HG03558 (cell line): ENCODE data around the gene GALK1.

Source experiments
- ATAC-seq: cut with Tn5 transposase; IDR thresholded peaks from one replicate; pipeline ENCODE4 v1.9.1; 2021; ENCODE audit warnings: moderate number of reproducible peaks; ENCODE audit not compliant: unreplicated experiment; ENCODE audit errors: extremely low read depth

The GALK1 gene

DNA sequence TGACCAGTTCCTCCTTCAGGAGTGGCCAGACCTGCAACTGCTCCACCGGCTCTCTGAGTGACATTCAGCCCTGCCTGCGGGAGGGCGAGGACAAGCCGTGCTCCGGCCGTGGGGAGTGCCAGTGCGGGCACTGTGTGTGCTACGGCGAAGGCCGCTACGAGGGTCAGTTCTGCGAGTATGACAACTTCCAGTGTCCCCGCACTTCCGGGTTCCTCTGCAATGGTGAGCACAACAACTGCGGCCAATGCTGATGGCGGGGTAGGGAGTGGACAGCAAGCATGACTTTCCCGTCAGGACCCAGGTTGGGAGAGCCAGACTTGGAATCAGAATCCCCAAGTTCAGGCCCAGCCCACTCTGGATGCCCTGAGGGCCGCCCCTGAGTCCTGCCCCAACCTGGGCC is 31.5 kb downstream of the GALK1 start:
- no peak for ATAC-seq

DNA sequence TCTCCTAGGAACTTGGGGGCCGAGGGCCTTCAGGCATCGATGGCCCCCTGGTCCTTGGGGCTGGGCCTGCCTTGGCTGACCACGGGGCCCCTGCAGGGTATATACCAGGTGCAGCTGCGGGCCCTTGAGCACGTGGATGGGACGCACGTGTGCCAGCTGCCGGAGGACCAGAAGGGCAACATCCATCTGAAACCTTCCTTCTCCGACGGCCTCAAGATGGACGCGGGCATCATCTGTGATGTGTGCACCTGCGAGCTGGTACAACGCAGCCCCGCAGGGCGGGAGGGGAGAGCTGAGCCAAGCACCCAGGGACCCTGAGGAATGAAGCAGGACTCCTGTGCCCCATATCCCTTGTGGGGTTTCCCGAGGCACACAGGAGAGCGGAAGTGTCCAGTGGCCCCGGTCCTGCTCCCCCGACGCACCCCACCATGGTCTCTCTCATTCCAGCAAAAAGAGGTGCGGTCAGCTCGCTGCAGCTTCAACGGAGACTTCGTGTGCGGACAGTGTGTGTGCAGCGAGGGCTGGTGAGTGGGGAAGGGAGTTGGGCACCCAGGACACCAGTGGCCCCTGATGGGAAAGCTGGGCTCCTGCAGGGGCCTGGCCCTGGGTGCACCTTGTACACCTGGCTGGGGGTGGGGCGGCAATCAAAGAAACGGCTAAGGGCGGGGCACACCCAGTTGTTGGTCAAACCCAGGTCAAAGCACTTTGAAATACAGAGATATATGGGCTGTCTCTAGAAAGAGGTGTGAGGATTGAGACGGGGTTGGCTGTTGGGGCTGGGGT is 33.1 kb downstream of the GALK1 start:
- no peak for ATAC-seq

DNA sequence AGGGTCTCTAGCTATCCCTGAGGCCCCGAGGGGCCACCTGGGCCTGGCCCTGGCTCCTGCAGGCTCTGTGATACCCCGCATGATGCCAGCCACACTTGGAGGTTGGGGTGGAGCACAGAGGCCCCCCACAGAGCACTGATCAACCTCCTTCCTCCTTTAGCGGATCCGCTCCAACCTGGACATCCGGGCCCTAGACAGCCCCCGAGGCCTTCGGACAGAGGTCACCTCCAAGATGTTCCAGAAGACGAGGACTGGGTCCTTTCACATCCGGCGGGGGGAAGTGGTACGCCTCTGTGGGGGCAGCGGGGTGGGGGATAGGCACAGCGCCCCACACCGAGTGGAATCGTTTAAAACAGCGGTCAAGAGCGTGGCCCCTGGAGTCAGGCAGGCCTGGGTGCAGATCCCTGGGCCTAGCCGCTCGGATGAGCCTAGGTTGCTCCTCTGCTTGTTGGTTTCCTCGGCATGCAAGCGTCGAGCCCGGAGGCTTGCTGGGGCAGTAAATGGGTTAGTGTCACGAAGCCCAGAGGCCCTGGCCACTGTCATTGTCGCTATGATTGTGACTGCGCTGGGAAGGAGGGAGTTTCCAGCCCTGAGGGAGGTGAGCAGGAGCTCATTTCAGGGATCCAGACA is 33.8 kb downstream of the GALK1 start:
- ATAC-seq, result no peak

DNA sequence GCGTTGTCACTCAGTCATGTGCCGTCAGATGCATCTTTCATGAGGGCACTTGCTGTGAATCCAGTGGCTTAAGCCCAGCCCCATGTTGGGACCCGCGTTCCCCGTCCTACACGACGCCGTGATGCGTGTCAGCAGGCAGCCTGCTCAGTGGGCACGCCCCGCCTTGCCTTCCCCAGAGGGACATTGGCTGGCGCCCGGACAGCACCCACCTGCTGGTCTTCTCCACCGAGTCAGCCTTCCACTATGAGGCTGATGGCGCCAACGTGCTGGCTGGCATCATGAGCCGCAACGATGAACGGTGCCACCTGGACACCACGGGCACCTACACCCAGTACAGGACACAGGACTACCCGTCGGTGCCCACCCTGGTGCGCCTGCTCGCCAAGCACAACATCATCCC is 34.9 kb downstream of the GALK1 start:
- ATAC-seq, result no peak

DNA sequence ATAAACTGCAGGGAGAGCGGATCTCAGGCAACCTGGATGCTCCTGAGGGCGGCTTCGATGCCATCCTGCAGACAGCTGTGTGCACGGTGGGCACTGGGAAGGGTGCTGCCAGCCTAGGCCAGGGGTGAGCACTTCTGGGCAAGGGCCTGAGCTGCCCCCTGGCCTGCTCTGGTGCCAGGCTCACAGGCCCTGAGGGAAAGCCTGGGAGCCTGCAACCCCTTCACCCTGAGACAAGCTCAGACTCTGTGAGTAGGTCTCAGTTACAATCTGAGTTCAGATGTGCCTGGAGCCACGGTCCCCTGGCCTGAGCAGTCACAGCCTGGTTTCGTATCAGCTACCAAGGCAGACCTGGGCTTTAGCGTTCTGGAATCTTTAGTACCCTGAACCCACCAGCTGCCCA is 35.6 kb downstream of the GALK1 start:
- no peak for ATAC-seq

DNA sequence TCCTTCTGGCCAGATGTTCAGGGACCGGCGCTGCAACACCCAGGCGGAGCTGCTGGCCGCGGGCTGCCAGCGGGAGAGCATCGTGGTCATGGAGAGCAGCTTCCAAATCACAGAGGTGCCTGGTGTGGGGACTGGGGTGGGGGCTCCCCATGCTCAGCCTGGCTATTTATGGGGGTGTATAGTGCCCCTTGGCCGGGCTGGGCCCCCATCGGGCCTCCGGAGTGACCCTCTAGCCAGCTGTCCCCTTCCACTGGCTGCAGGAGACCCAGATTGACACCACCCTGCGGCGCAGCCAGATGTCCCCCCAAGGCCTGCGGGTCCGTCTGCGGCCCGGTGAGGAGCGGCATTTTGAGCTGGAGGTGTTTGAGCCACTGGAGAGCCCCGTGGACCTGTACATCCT is 37.6 kb downstream of the GALK1 start:
- no peak for ATAC-seq

DNA sequence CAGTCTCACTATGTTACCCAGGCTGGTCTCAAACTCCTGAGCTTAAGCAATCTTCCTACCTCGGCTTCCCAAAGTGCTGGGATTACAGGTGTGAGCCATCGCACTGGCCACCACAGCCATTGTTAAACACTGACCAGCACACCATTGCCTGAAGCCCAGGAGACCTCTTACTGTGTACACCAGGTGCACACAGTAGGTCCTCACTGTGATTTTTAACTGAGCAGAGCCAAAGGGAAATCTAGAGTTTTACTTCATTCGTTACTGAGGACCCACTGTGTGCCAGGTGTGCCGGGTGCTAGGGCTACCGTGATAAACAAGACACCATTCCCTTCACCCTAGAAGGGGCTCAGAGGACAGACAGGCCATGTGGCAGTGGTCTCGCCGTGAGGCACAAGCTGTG is 39.5 kb downstream of the GALK1 start:
- no peak for ATAC-seq

DNA sequence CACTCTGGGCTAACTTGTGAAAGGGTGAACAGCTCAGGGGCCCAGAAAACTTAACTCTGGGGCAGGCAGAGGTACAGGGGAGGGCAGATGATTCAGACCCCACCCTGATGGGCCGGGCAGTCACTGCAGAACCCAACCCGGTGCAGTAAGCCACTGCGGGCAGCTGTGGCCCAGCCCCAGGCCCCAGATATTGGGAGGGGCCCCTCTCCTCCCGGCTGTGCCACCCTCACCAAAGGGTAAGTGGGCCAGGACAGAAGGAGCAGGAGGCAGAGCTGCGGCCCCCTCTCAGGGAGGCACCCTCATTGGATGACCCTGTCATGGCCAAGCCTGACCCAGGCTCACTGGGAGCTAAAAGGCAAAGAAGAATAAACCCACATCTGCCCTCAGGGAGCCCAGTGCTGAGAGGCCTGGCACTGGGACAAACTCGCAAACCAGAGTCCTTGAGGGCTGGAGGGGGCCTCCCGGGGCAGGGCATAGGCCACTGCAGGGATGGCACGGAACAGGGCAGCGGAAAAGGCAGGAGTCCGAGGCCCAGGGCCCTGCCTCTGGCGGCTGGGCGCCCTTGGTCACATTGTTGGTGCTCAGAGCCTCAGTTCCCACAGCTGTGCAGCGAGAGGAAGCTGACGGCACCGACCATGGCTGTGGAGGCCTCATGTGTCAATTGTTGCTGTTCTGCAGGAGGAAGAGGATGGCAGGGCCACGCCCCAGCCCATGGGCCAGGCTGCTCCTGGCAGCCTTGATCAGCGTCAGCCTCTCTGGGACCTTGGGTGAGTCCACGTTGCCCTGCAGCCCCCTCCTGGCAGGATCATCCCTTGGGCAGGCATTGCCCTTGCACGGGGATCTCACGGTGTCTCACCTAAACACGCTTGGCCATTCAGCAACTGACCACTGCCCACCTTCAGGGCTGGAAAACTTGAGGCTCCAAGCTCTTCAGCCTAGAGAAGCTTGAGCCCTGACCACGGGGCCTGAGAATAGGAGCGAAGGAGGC is 40.7 kb downstream of the GALK1 start:
- ATAC-seq, result no peak

DNA sequence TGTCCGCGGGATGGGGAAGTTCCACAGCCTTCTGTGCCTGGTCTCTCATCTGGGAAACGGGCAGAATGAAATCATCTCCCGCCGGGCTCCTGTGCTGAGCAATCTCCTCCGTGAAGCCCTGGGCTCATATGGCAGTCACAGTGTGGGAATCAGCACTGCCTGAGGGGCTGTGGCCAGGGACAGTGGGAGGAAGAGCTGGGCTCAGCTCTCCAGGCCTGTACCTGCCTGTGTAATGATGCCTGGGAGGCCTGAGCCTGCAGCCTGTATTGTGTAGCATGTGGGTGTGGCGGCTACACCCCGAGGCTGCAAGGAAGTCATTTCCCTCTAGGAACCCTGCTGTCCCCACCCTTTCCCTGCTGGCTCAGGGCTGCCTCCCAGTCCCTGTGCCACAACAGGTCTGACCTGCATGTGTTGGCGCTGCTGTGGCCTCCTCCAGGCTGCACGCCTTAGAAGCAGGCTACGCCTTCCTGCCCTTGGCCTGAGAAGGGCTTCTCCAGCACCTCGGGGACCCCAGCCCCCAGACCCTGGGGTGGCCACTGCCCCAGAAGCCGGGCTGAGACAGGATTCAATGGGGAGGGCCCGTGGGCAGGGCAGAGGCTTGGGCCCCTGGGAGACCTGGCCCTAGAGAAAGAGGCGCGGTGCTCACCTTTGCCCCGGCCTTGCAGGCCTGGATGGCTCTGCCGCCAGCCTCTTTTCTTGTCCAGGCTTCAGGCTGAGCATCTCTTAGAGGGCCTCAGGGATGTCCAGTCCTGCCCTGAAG is 41.6 kb downstream of the GALK1 start:
- no peak for ATAC-seq

DNA sequence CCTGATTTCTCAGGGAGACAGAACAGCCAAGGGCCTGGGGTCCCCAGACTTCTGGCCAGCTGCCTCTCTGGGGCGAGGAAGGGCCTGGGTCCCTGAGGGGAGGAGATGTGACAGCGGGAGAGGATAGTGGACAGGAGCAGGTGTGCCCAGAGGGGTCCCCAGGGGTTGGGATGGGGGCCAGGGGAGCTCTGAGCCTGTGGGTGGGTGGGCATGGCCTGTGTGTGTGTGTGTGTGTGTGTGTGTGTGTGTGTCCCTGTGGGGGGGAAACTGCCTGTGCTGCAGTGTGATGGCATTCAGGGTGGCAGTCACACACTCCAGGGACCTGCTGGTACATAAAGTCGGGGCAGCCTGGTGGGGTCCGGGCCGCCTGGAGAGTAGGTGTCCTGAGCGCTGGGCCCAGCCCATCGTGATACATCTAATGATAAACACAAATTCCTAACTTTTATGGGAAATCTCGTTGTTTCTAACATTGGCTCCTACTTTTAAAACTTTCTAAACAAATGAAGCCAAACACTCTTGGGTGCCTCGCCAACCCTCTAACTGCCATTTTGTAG is 42.4 kb downstream of the GALK1 start:
- no peak for ATAC-seq

DNA sequence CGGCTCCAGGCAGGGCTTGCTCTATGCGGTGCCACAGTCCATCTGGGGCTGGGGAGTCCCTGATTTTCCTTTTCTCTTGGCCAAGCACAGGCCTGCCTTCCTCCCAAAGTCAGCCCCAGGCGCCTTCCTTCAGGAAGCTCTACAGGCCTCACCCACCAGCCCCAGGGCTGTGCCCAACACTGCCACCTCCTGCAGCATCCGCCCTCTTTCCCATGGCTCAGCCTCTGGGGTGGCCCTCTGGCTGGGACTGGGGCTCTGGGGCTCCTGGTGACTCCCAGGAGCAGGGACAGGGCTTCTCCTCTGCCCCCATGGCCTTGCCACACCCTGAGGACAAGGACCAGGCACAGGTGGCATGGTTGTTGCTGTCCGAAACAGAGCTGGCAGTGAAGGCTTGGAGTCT is 42.9 kb downstream of the GALK1 start:
- no peak for ATAC-seq

DNA sequence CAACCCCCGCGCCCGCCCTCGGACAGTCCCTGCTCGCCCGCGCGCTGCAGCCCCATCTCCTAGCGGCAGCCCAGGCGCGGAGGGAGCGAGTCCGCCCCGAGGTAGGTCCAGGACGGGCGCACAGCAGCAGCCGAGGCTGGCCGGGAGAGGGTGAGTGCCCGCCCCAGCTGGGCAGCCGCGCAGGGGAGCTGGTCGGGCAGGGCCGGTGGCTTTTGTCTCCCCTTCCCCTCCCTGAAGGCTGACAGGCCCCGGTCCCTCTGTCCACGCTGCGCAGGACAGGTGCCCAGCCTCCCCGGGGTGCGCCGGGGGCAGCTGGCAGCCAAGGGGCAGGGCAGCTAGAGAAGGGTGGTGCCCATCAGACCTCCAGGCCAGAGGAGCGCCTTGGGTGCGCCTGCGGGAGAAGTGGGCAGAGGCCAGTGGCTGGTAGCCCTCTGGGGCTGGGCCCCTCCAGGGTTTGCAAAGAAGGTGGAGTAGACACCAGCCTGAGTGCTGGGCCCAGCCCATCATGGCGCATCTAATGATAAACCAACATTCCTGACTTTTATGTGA is 43.5 kb downstream of the GALK1 start:
- ATAC-seq, result no peak

DNA sequence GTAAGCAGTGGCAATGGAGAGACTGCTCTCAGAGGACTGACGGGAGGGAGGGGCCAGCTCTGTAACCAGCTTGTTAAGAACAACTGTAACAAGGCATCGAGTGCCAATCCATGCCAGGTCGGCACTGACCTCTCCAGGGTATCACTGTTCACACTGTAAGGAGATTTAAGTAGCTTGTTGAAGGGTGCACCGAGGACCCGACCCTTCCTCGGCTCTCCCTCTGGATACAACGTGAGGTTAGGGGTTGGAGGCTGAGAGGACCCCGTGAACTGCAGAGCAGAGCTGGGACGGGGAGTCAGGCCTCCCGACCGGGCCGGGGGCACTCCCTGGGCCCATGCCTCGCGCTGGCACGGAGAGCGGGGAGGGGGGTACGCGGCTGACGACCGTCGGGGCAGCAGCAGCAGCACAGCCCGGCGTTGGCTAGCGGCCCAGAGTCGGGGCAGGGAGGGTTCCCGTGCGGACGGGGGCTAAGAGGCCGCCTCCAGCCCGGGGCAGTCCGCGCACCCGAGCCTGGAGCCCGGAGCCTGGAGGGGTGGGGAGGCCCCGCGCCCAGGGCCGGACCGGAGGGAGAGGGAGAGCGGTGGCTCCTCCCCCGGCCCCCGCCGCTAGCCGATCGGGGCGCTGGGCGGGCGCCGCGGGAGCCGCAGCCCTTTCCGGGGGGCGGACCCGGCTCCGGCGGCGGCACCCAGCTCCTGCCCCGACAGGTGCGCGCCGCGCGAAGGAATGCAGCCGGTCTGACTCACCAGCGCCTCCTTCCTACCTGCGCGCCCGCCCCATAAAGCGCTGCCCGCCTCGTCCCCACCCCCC is 44.1 kb downstream of the GALK1 start, which contains the start of gene ITGB4:
ITGB4 (plus strand) TSS at position 804 of the 807 bp plus-strand sequence. CDS start 3,245 bp downstream, outside the sequence.
- no peak for ATAC-seq

DNA sequence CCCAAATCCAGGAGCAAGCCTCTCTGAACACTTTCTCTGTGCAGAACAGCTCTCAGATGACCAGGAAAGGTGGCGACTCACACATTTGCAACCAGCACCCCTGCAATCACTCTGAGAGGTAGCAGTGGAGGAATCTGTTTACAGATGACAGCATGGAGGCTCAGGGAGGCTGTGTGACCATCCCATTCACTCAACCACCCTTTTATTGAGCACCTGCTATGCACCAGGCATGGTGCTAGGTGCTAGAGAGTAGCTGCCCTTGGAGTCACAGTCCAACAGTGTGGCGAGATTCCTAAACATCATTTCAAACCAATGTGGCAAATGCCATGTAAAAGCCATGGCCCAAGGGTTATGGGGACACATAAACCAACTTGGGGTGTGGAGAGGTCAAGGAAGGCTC is 45.3 kb downstream of the GALK1 start:
- no peak for ATAC-seq

DNA sequence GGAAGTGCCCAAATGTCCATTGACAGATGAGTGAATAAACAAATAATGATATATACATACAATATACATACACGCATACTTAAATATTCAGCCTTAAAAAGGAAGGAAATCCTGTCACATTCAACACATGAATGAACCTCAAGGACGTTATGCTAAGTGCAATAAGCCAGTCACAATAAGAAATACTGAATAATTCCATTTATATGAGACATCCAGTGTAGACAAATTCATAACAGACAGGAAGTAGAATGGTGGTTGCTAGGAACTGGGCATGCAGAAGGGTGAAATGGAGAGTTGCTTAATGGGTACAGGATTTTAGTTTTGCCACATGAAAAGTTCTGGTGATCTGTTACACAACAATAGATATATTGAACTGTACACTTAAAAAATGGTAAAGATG is 52.5 kb downstream of the GALK1 start:
- no peak for ATAC-seq
